Brain microvascular endothelial cell (primary cell): ENCODE measurements around the gene FIS1.

Source experiments
- DNase-seq: peaks from one replicate; pipeline ENCODE4 v3.0.0-alpha.2; 2020
- H3K27ac ChIP-seq: fragments of 250-450 bp; sonication (Bioruptor Pico); 2 replicates; pipeline ENCODE4 v1.5.1; 2020; ENCODE audit warnings: mild to moderate bottlenecking, moderate library complexity
- H3K27me3 ChIP-seq: fragments of 250-450 bp; sonication (Bioruptor Pico); replicated peaks from 2 replicates; pipeline ENCODE4 v1.5.1; 2020; ENCODE audit warnings: mild to moderate bottlenecking
- H3K36me3 ChIP-seq: fragments of 250-450 bp; sonication (Bioruptor Pico); replicated peaks from 2 replicates; pipeline ENCODE4 v1.5.1; 2020; ENCODE audit warnings: mild to moderate bottlenecking
- H3K4me3 ChIP-seq: 2 replicates; pipeline ENCODE4 v1.5.1; 2011; ENCODE audit warnings: low read depth, mild to moderate bottlenecking, control low read depth, low read length, moderate library complexity
- CTCF ChIP-seq: IDR thresholded peaks from 2 replicates; pipeline ENCODE4 v1.5.1; 2011; ENCODE audit warnings: low read depth, mild to moderate bottlenecking, moderate library complexity, low read length, control low read depth, inconsistent platforms; ENCODE audit errors: missing control alignments
- in situ Hi-C: cut with HindIII; loops from 2 replicates; pipeline ENCODE4 v1.10.0; 2017; ENCODE audit warnings: low sequenced_read_pairs, low pct_ligation_motif_present

The FIS1 gene

GRCh38 chr7:101226721-101227120, 18.2 kb downstream of the FIS1 start:
- in situ Hi-C loops, result no loop called here
- no peak overlapping the region for H3K4me3 ChIP-seq
- DNase-seq, result no peak
- H3K36me3 ChIP-seq, result peaks cover 46% of the 10 kb centered on the region
- no peak overlapping the region for H3K27ac ChIP-seq
- TF ChIP-seq CTCF, result no peak
- H3K27me3 ChIP-seq, result no peaks in the 10 kb centered on the region

GRCh38 chr7:101225650-101226049, 19.2 kb downstream of the FIS1 start:
- TF ChIP-seq CTCF, result no peak
- Histone ChIP-seq H3K27me3 (no peaks in the 10 kb centered on the region), H3K27ac (no peak overlapping the region), H3K36me3 (peaks cover 46% of the 10 kb centered on the region), H3K4me3 (no peak overlapping the region)
- DNase-seq, result no peak
- in situ Hi-C loops, result no loop called here

- TF ChIP-seq CTCF, result no peak
- DNase-seq, result no peak
- Histone ChIP-seq H3K27me3 (no peaks in the 10 kb centered on the region), H3K4me3 (no peak overlapping the region), H3K27ac (no peak overlapping the region), H3K36me3 (peaks cover 39% of the 10 kb centered on the region)
- in situ Hi-C loops, result no loop called here
These were observed 21.4 kb downstream of the FIS1 start for GRCh38 chr7:101223528-101223927.

- in situ Hi-C loops, result no loop called here
- H3K4me3 ChIP-seq, result no peak overlapping the region
- TF ChIP-seq CTCF, result no peak
- no peak for DNase-seq
- H3K27ac ChIP-seq, result no peak overlapping the region
- H3K27me3 ChIP-seq, result no peaks in the 10 kb centered on the region
- peaks cover 33% of the 10 kb centered on the region for H3K36me3 ChIP-seq
These were observed 22.5 kb downstream of the FIS1 start for GRCh38 chr7:101222275-101222830.

DNA sequence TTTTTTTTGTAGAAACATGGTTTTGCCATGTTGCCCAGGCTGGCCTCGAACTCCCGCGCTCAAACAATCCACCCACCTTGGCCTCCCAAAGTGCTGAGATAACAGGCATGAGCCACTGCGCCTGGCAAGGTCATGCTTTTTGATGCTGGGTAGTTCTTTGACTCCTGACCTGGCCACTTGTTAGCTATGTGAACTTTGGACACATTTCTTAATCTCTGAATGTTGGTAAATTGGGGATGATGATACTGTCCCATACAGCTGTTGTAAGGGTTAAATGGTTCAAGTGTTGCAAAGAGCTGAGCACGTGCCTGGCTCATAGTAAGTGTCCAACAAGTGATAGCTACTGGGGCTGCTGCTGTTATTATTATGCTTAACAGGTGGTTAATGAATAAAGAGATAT, 24.6 kb downstream of the FIS1 start:
- Histone ChIP-seq H3K27ac (no peak overlapping the region), H3K36me3 (peaks cover 28% of the 10 kb centered on the region), H3K4me3 (no peak overlapping the region), H3K27me3 (no peaks in the 10 kb centered on the region)
- TF ChIP-seq CTCF, result no peak
- no peak for DNase-seq
- in situ Hi-C loops, result no loop called here
